AG04449 (cell line): Measurements from ENCODE around the gene PLXNB1.

ENCODE experiments used
- CTCF ChIA-PET: fragments of 350-600 bp; formaldehyde crosslinking; extraction: SDS; loops from one replicate; lab custom pipeline; 2021; ENCODE audit warnings: antibody characterized with exemption; lab: Yijun Ruan, JAX
- POLR2A ChIA-PET: fragments of 400-600, 350-600 bp; formaldehyde crosslinking; extraction: SDS; loops from one replicate; lab custom pipeline; 2020; ENCODE audit warnings: antibody characterized with exemption, inconsistent platforms; lab: Yijun Ruan, JAX
- DNase-seq: peaks from one replicate; pipeline ENCODE4 v3.0.0-alpha.2; 2010; ENCODE audit warnings: low read depth, low spot score
- H3K4me3 ChIP-seq: 2 replicates; pipeline ENCODE4 v1.5.1; 2011; ENCODE audit warnings: low read depth, mild to moderate bottlenecking, control low read depth, low read length
- TF ChIP-seq, protein P1 (sequence below): IDR thresholded peaks from one replicate; pipeline ENCODE4 v1.5.1; 2011; ENCODE audit warnings: mild to moderate bottlenecking, moderate library complexity, low read length, control low read depth, inconsistent platforms; ENCODE audit not compliant: insufficient read depth; ENCODE audit errors: missing control alignments

Gene PLXNB1

DNA sequence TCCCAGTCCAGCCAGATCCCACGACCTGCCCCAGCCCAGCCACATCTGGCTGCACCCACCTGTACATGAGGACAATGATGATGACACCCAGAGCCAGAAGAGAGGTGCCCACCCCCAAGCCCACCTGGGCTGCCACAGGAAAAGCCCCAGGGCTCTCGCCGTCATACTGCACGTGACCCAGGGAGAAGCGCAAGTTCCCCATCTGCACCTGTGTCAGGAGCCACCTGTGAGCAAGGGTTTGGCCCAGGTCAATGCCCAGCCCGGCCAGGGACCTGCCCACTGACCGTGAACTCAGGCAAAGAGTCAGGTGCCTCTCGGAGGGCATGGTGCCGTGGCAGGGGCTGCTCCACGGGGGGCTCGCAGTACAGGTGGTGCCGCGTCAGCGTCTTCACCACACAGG is 16.3 kb downstream of the PLXNB1 start:
- CTCF ChIA-PET = interaction anchor here (6.6 to 16.0 kb wide), 2 partner anchors 12 to 16 kb away, joined by 46 to 749 read pairs; partner anchors contain the start of gene PLXNB1
- POLR2A ChIA-PET = no interaction called here
- H3K4me3 ChIP-seq = no peak overlapping the region
- no peak for DNase-seq
- TF ChIP-seq, protein P1, sequence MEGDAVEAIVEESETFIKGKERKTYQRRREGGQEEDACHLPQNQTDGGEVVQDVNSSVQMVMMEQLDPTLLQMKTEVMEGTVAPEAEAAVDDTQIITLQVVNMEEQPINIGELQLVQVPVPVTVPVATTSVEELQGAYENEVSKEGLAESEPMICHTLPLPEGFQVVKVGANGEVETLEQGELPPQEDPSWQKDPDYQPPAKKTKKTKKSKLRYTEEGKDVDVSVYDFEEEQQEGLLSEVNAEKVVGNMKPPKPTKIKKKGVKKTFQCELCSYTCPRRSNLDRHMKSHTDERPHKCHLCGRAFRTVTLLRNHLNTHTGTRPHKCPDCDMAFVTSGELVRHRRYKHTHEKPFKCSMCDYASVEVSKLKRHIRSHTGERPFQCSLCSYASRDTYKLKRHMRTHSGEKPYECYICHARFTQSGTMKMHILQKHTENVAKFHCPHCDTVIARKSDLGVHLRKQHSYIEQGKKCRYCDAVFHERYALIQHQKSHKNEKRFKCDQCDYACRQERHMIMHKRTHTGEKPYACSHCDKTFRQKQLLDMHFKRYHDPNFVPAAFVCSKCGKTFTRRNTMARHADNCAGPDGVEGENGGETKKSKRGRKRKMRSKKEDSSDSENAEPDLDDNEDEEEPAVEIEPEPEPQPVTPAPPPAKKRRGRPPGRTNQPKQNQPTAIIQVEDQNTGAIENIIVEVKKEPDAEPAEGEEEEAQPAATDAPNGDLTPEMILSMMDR = no peak

DNA sequence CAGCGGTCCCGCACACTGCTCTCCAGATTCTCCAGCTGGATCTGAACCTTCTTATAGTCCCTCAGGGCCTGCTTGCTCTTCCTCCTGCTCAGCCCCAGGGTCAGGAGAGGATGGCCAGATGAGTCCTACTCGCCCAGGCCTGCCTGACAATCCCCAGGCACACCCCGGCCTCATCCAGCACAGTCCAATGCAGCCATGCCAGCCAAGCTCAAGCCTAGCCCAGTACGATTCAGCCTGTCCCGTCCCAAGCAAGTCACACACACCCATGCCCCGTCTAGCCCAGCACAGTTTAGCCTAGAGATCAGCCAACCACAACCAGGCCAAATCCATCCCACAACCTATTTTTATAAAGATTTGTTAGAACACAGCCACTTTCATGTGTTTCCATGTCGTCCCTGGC is 16.8 kb downstream of the PLXNB1 start:
- no peak overlapping the region for H3K4me3 ChIP-seq
- ChIA-PET POLR2A (no interaction called here), CTCF (interaction anchor here (3.3 to 16.0 kb wide), 2 partner anchors 12 to 17 kb away, joined by 16 to 749 read pairs; partner anchors contain the start of gene PLXNB1)
- TF ChIP-seq, protein P1 = no peak
- DNase-seq = no peak

DNA sequence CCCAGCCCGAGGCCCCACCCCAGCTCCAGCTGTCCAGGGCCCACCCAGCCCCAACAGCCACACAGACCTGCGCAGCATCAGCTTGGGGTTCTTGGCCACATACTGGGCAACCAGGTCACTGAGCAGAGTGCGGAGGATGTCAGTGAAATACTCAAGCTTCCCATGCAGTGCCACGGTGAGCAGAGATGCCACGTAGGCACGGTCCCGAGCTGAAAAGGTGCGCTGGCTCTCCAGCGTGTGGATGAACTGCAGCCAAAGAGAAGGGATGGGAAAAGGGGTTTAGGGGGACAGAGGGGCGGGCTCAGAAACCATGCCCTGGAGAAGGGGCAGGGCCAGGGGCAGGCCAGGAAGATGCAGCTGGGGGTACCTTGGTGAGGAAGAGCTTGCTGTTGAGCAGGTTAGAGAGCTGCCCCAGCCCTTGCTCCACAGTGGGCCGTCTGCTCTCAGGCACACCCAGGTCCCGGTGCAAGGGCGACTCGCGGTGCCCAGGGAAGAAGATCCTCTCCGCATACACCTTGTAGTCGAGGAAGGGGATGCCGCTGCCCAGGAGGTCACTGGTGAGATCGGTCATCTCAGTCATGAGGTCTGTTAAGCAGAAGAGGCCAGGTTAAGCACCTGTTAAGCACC is 17.4 kb downstream of the PLXNB1 start:
- POLR2A ChIA-PET = no interaction called here
- CTCF ChIA-PET = interaction anchor here (0.8 to 16.0 kb wide), 3 partner anchors 11 to 145 kb away, joined by 3 to 749 read pairs (median 16); partner anchors contain the start of gene PLXNB1
- H3K4me3 ChIP-seq = no peak overlapping the region
- TF ChIP-seq, protein P1 = no peak
- no peak for DNase-seq

DNA sequence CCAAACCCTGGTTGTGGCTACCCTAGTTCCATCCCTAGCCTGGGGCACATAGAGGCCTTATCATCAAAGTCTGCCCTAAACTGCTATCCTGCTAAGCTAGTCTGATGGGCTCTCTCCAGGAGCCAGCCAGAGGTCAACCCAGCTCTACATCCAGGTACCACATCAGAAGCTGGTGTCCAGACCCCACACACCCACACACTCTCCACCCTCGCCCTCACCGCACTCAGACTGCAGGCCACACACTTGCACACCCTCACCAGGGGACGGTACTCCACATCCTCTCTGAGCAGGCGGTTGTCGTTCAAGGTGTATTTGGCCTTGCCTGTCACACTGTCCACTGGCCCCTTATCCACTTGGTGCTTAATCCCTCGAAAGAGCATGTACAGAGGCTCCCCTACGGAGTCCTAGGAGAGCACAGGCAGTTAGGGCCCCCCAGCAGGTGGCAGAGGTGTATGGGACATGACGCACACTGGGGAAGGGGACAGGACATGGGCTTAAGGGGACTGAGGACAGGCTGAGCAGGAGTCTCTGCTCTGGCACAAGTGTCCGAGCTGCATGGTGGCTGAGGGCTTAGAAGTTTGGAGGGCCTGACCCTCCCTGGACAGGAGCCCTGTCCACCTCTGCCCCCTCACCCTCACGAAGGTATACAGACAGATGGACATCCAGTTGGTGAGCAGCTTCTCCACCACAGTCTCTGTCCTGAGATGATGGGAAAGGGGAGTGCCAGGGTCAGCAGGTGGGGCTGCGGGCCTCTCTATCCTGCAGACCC is 18.1 kb downstream of the PLXNB1 start:
- ChIA-PET CTCF (interaction anchor here (0.8 to 16.0 kb wide), 3 partner anchors 11 to 146 kb away, joined by 3 to 749 read pairs (median 16); partner anchors contain the start of gene PLXNB1), POLR2A (interaction anchor here (0.6 kb wide), 1 partner anchor 35 kb away, joined by 3 read pairs; the partner anchor contains the start of gene ATRIP)
- H3K4me3 ChIP-seq = no peak overlapping the region
- TF ChIP-seq, protein P1 = no peak
- no peak for DNase-seq

DNA sequence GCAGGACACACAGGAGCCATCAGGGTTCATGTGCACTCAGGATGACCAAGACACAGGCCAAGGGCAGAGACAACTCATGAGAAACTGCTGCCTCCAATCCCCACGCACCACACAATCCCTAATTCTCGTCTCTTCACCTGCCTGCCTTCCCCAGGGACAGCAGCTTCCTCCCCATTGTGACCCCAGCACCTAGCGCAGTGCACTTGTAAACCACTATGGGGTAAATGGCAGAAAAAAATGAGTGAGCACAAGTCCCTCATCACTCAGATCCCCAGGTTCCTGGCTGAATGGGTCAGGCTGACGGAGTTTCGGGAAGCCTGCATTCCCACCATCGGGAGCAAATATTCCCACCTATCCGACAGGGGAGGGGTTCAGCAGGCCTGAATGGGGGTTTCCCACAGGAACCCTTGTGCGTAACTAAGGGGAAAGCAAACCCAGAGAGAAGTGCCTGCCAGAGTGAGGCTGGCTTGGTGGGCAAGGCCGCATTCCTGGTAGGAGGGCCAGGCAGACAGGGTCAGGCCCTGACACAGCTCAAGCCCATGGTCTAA is 18.8 kb downstream of the PLXNB1 start:
- no peak overlapping the region for H3K4me3 ChIP-seq
- TF ChIP-seq, protein P1 = no peak
- POLR2A ChIA-PET = interaction anchor here (0.6 kb wide), 1 partner anchor 36 kb away, joined by 3 read pairs; the partner anchor contains the start of gene ATRIP
- CTCF ChIA-PET = interaction anchor here (3.3 to 16.0 kb wide), 2 partner anchors 10 to 19 kb away, joined by 16 to 749 read pairs; partner anchors contain the start of gene PLXNB1
- DNase-seq = no peak
